ENCODE measurements around the gene ADSS2. TPM values are rescaled to one million over a fixed set of nuclear protein-coding genes. Genes with fewer than 3 reads are reported as not detected.
"Not testable (repeated sequence)": the region's sequence is repeated elsewhere in the genome, so short reads cannot be mapped to it uniquely, and the experiment has no call there.

The ADSS2 gene
- total RNA-seq, 1 donor from 2014 or later = 34.2 TPM

DNA sequence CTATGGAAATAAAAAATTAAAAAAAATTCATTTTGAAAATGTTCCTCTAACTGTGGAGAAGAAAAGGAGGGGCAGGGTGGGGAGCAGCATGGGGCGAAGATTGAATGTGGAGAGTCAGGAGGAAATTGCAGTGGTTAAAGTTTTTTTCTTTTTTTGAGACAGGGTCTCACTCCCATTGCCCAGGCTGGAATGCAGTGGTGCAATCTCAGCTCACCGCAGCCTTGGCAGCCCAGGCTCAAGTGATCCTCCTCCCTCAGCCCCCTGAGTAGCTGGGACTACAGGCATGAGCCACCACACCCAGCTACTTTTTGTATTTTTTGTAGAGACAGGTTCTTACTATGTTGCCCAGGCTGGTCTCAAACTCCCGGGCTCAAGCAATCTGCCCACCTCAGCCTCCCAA, 67.6 kb downstream of the ADSS2 start:
- TF ChIP-seq, protein P1, sequence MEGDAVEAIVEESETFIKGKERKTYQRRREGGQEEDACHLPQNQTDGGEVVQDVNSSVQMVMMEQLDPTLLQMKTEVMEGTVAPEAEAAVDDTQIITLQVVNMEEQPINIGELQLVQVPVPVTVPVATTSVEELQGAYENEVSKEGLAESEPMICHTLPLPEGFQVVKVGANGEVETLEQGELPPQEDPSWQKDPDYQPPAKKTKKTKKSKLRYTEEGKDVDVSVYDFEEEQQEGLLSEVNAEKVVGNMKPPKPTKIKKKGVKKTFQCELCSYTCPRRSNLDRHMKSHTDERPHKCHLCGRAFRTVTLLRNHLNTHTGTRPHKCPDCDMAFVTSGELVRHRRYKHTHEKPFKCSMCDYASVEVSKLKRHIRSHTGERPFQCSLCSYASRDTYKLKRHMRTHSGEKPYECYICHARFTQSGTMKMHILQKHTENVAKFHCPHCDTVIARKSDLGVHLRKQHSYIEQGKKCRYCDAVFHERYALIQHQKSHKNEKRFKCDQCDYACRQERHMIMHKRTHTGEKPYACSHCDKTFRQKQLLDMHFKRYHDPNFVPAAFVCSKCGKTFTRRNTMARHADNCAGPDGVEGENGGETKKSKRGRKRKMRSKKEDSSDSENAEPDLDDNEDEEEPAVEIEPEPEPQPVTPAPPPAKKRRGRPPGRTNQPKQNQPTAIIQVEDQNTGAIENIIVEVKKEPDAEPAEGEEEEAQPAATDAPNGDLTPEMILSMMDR (IDR thresholded peaks at IDR 0.05) = no peak
- Histone ChIP-seq H3K4me1 (no peaks in the 10 kb centered on the region), H3K27ac (no peak overlapping the region), H3K4me3 (no peak overlapping the region), H3K36me3 (no peaks in the 10 kb centered on the region), H3K9me3 (no peaks in the 10 kb centered on the region), H3K27me3 (no peaks in the 10 kb centered on the region)
- DNase-seq = no peak
- ATAC-seq = no peak
- intact Hi-C loops (cut with DNase I) = no loop called here

DNA sequence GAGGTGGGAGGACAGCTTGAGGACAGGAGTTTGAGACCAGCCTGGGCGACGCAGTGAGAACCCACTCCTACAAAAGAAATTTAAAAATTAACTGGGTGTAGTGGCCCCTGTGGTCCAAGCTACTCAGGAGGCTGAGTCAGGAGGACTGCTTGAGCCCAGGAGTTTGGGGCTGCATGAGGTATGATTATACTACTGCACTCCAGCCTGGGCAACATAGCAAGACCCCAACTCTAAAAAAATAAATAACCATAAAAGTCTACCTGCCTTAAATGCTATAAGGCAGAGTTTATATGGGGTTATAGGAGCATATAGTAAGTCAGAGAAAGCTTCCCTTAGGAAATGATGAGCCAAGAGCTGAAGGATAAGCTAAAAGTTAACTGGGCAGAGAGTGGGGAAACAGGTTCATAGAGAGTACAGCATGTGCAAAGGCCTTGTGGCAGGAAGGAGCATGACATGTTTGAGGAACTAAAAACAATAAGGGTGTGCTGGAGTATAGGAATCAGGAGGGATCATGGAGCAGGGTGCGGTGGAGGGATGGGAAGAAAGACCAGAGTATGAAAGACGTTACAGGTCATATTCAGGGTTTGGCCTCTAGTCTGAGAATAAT, 68.3 kb downstream of the ADSS2 start:
- ATAC-seq = peak; percentile 57
- Histone ChIP-seq H3K36me3 (no peaks in the 10 kb centered on the region), H3K27ac (no peak overlapping the region)

DNA sequence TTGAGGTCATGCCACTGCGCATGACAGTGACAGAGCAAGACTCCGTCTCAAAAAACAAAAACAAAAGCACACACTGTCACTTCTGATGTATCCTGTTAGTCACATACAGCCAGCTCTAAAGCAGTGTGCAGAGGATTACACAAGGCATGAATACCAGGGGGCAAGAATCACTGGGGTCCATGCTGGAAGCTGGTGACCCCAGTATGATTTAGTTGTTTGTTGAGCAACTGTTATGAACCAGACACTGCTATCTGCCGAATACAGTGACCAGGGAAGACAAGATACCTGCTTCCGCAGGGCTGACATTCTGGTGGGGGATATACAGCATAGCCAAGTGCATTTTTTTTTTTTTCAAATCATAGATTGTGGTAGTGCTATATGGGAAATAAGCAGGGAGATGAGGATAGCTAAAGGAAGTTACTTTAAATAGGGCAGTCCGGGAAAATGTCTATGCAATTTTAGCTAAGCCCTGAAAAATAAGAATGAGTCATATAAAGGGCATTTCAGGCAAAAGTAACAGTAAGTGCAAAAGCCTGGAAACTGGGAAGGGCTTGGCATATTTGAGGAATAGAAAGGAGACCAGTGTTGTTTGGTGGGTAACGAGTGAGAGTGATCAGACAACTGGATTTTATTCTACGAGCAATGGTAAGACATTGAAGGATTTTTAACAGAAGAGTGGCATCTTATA, 69.7 kb downstream of the ADSS2 start:
- H3K9me3 ChIP-seq = no peaks in the 10 kb centered on the region
- no peaks in the 10 kb centered on the region for H3K36me3 ChIP-seq
- no peak overlapping the region for H3K4me3 ChIP-seq
- ATAC-seq = no peak
- no peaks in the 10 kb centered on the region for H3K4me1 ChIP-seq
- H3K27me3 ChIP-seq = no peaks in the 10 kb centered on the region
- TF ChIP-seq, protein P1 (IDR thresholded peaks at IDR 0.05) = no peak
- H3K27ac ChIP-seq = no peak overlapping the region
- intact Hi-C loops (cut with DNase I) = no loop called here
- no peak for DNase-seq

More for the DNA sequence above, 68.3 kb downstream of the ADSS2 start:
- no peaks in the 10 kb centered on the region for H3K4me1 ChIP-seq
- TF ChIP-seq, protein P1 (IDR thresholded peaks at IDR 0.05) = no peak
- H3K27me3 ChIP-seq = no peaks in the 10 kb centered on the region
- H3K9me3 ChIP-seq = no peaks in the 10 kb centered on the region
- intact Hi-C loops (cut with DNase I) = no loop called here
- H3K4me3 ChIP-seq = no peak overlapping the region
- DNase-seq = no peak

DNA sequence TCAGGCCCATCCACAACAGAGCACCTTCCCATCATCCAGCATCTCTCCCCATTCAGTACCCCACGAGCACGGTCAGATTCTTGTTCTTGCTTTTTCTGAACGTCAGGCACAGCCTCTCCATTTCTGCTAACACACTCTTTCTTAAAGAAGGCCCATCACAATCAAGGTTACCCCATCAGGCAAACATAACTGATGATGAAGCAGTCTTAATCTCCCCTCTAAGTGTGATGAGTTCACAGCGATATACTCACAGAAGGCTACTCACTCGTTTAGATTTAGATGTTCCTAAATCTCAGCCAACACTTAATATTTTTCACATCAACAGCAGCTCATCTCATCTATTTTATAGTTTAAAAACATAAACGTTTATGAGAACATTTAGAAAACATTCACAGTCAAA, 75.6 kb downstream of the ADSS2 start:
- intact Hi-C loops (cut with DNase I) = no loop called here
- Histone ChIP-seq H3K4me1 (no peaks in the 10 kb centered on the region), H3K4me3 (no peak overlapping the region), H3K27me3 (no peaks in the 10 kb centered on the region), H3K27ac (no peak overlapping the region), H3K9me3 (no peaks in the 10 kb centered on the region), H3K36me3 (no peaks in the 10 kb centered on the region)
- no peak for DNase-seq
- TF ChIP-seq, protein P1 (IDR thresholded peaks at IDR 0.05) = no peak
- no peak for ATAC-seq

DNA sequence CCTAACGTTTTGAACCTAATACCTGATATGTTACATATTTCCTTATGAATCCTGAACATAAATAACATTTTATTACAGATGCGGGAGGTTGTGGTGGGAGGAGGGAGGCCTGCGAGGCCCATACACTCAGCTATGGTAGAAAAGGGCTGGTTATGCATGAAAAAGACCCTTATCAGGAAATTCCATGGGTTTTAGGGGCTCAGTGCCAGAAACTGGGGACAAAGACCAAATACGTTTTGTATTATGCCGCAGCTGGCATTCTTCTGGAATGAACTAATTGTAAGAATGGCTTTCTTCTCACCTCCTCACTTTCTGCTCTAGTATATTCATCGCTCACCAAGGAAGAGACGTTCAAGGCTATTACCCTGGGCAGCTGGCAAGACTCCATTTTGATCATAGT, 76.7 kb downstream of the ADSS2 start:
- no peak for ATAC-seq
- no peak for DNase-seq

DNA sequence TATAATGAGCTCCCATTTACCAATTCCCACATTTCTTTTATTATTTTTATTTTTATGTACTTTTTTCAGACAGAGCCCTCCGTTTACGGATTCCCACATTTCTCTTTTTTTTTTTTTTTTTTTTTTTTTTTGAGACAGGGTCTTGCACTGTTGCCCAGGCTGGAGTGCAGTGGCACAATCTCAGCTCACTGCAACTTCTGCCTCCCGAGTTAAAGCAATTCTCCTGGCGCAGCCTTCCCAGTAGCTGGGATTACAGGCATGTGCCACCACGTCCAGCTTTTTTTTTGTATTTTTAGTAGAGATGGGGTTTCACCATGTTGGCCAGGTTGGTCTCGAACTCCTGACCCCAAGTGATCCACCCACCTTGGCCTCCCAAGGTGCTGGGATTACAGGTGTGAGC, 77.2 kb downstream of the ADSS2 start:
- H3K9me3 ChIP-seq; ATAC-seq; DNase-seq; H3K27me3 ChIP-seq; H3K4me3 ChIP-seq; intact Hi-C loops (cut with DNase I); H3K4me1 ChIP-seq; H3K27ac ChIP-seq; H3K36me3 ChIP-seq: not testable (repeated sequence)

More for the DNA sequence above, 76.7 kb downstream of the ADSS2 start:
- no peaks in the 10 kb centered on the region for H3K4me1 ChIP-seq
- TF ChIP-seq, protein P1 (IDR thresholded peaks at IDR 0.05) = no peak
- no peaks in the 10 kb centered on the region for H3K9me3 ChIP-seq
- no peak overlapping the region for H3K4me3 ChIP-seq
- no peak overlapping the region for H3K27ac ChIP-seq
- no peaks in the 10 kb centered on the region for H3K36me3 ChIP-seq
- intact Hi-C loops (cut with DNase I) = no loop called here
- H3K27me3 ChIP-seq = no peaks in the 10 kb centered on the region
